GM10266 (cell line): ENCODE results near the gene IDUA.

ENCODE experiments used
- DNase-seq: peaks from one replicate; pipeline ENCODE4 v3.0.0; 2012; ENCODE audit errors: extremely low spot score
- TF ChIP-seq, protein P1 (sequence below): IDR thresholded peaks from 2 replicates; pipeline ENCODE4 v1.5.1; 2012; ENCODE audit warnings: mild to moderate bottlenecking, low read depth; ENCODE audit not compliant: control insufficient read depth, insufficient read depth; ENCODE audit errors: missing control alignments

Gene IDUA

GRCh38 chr4:1003271-1004070 is 16.6 kb downstream of the IDUA start:
- DNase-seq, result no peak
- TF ChIP-seq, protein P1, sequence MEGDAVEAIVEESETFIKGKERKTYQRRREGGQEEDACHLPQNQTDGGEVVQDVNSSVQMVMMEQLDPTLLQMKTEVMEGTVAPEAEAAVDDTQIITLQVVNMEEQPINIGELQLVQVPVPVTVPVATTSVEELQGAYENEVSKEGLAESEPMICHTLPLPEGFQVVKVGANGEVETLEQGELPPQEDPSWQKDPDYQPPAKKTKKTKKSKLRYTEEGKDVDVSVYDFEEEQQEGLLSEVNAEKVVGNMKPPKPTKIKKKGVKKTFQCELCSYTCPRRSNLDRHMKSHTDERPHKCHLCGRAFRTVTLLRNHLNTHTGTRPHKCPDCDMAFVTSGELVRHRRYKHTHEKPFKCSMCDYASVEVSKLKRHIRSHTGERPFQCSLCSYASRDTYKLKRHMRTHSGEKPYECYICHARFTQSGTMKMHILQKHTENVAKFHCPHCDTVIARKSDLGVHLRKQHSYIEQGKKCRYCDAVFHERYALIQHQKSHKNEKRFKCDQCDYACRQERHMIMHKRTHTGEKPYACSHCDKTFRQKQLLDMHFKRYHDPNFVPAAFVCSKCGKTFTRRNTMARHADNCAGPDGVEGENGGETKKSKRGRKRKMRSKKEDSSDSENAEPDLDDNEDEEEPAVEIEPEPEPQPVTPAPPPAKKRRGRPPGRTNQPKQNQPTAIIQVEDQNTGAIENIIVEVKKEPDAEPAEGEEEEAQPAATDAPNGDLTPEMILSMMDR, result no peak

GRCh38 chr4:1004071-1004418 is 17.2 kb downstream of the IDUA start:
- no peak for DNase-seq
- TF ChIP-seq, protein P1, result no peak

GRCh38 chr4:1004557-1005485 is 18.0 kb downstream of the IDUA start:
- TF ChIP-seq, protein P1, result no peak
- no peak for DNase-seq

DNA sequence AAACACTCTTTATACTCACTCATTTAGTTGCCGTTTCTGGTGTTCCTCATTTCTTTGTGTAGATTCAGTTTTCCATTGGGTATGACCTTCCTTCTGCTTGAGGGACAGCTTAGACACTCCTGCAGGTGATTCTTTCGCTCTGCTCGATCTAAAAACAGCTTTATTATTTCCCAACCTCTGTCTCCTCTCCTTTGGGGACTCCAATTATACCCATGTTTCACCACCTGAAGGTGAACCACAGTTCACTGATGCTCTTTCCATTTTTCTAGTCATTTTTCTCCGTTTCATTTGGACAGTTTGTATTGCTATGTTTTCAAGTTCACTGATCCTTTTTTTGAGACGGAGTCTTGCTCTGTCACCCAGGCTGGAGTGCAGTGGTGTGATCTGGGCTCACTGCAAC is 20.0 kb downstream of the IDUA start:
- DNase-seq, result no peak
- TF ChIP-seq, protein P1, result no peak

DNA sequence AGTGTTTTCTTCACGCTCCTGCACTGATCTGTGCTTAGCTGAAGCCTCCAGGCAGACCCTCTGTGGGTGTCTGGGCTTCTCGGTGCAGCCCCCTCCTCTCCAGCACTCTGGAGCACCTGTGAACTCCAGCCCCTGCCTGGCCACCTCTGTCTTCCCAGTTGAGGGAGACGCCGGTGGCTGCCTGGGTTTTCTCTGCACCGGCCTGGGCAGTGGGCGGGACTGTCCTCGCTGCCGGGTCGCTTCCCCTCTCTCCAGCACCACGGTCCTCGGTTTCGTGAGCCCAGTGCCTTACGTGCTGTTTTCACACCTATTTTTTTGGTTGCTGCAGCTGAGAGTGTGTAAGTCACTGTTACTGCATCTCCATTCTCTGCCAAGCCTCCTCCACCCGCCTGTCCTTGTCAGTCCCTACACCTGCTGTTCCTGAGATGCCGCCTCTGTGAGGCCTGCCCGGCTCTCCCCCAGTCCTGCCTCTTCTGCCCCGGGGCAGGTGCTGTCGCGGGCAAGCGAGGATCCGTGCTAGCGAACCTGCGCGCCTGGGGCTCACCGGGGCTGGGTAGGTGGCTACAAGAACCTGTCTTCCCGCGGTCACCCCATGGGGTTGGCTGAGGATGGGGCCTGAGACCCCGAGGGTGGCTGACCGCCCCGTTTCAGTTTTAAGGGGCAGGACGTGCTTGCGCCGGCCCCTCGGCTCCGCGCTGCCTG is 22.1 kb downstream of the IDUA start:
- no peak for DNase-seq
- TF ChIP-seq, protein P1, result no peak

DNA sequence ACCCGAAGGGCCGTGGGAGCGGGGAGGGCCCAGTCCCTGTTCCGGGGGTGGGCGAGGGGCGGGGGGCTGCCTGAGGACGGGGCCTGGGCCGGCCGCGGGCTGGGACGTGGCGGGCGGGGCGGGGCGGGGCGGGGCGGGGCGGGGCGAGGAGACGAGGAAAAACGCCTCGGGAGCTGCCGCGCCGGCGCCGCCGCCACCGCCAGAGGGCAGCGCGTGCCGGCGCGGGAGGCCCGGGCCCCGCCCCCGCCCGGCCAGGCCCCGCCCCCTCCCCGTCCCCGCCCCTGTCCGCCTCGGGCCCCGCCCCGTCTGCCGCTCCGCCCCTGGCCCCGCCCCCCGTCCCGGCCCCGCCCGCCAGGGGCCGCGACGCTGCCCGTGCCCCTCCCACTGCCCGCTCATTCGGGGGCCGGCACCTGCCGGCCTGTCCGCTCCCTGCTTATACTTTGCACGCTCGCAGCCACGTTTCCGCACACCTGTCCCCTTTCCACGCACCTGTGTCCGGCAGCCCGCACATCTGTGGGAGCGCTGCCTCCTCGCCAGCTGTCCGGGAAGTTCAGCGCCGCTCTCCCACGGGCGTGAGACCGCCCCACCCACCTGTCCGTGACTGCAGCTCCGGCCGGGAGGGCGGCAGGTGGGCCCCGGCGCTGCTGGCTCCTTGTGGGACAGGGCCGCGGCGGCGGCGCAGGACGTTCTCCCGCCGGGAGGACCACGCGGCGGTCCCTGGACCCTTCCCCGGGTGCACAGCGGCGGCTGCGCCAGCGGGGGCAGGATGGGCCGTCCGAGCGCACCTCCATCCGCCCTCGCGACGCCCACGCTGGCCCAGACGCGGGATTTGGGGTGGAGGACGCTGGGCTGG is 22.9 kb downstream of the IDUA start:
- TF ChIP-seq, protein P1, result peak; percentile 42
- peak; percentile 97 for DNase-seq
